Mesothelial cell of epicardium (in vitro differentiated cells): ENCODE data around the gene CGNL1. TPM values are rescaled to one million over a fixed set of nuclear protein-coding genes. Genes with fewer than 3 reads are reported as not detected.
A peak's percentile ranks its signal among the peaks of the same experiment; 100 is the strongest.

Experiments
- DNase-seq, 2 experiments: peaks; one replicate each; pipeline ENCODE4 v3.0.0; 2021; ENCODE audit warnings: low spot score in 2 of 2; ENCODE audit not compliant: unreplicated experiment in 2 of 2
- H3K27ac Mint-ChIP-seq: 2 replicates; pipeline ENCODE4 v1.8.0; 2021; ENCODE audit warnings: mixed read lengths
- H3K27me3 Mint-ChIP-seq: 2 replicates; pipeline ENCODE4 v1.8.0; 2021; ENCODE audit warnings: low read depth, mixed read lengths
- H3K36me3 Mint-ChIP-seq: 2 replicates; pipeline ENCODE4 v1.8.0; 2021; ENCODE audit warnings: mixed read lengths
- H3K4me1 Mint-ChIP-seq: 2 replicates; pipeline ENCODE4 v1.8.0; 2021; ENCODE audit warnings: mixed read lengths
- H3K4me3 Mint-ChIP-seq: 2 replicates; pipeline ENCODE4 v1.8.0; 2021; ENCODE audit warnings: mild to moderate bottlenecking, moderate library complexity, mixed read lengths
- H3K9me3 Mint-ChIP-seq: 2 replicates; pipeline ENCODE4 v1.8.0; 2021; ENCODE audit warnings: mixed read lengths
- total RNA-seq: library from RNA; stranded (reverse); gene quantifications from 3 replicates; pipeline ENCODE4 v1.2.1, GENCODE V29; 2021
- TF ChIP-seq, protein P1 (sequence below): fragments of 200-600 bp; sonication (generic); IDR thresholded peaks from one replicate; pipeline ENCODE4 v1.5.0; 2021; ENCODE audit warnings: antibody characterized with exemption; ENCODE audit not compliant: unreplicated experiment

CGNL1 gene
- total RNA-seq, 1 donor from 2014 or later: 34.1 TPM

DNA sequence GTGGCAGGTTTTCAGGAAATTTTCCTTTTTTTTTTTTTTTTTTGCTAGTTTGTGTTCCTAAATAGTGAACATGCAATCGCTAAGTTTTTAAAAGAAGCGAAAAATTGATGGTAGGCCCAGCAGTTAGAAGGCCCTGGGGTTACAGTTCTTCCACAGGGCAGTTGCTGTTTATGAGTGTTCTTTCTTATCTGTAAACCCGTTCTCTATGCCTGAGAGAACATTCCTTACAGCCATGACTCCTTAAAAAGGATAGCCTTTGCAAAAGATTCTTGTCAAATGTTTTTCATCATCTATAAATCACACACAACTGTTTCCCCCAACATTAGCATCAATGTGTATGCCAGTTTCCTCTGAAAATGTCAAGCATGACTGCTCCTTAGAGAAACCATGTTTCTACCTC, 191.6 kb downstream of the CGNL1 start:
- Mint-ChIP-seq H3K9me3 (no peaks in the 10 kb centered on the region), H3K36me3 (no peaks in the 10 kb centered on the region), H3K27ac (peak overlapping the region; percentile 52), H3K27me3 (no peaks in the 10 kb centered on the region), H3K4me3 (no peak overlapping the region), H3K4me1 (peaks cover 12% of the 10 kb centered on the region)
- TF ChIP-seq, protein P1, sequence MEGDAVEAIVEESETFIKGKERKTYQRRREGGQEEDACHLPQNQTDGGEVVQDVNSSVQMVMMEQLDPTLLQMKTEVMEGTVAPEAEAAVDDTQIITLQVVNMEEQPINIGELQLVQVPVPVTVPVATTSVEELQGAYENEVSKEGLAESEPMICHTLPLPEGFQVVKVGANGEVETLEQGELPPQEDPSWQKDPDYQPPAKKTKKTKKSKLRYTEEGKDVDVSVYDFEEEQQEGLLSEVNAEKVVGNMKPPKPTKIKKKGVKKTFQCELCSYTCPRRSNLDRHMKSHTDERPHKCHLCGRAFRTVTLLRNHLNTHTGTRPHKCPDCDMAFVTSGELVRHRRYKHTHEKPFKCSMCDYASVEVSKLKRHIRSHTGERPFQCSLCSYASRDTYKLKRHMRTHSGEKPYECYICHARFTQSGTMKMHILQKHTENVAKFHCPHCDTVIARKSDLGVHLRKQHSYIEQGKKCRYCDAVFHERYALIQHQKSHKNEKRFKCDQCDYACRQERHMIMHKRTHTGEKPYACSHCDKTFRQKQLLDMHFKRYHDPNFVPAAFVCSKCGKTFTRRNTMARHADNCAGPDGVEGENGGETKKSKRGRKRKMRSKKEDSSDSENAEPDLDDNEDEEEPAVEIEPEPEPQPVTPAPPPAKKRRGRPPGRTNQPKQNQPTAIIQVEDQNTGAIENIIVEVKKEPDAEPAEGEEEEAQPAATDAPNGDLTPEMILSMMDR: no peak
- no peak for DNase-seq

DNA sequence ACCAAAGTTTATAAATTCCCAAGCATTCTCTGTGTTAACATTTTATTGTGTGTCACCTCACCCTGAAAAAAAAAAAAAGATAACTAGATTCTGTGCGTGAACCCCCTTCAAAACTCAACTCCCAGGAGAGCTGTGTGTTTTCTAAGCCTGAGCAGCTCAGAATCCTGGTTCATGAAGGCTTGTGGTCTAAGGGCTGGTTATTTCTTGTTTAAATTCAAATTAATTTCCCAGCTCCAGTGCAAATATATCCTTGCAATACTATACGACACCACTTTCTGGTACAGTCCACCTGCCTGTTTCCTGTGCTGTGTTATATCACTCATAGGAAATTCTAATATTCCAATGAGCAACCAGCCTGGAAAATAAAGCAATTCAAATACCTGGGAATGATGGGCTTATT, 192.0 kb downstream of the CGNL1 start:
- no peak overlapping the region for H3K4me3 Mint-ChIP-seq
- TF ChIP-seq, protein P1: no peak
- no peak for DNase-seq
- no peaks in the 10 kb centered on the region for H3K36me3 Mint-ChIP-seq
- no peaks in the 10 kb centered on the region for H3K9me3 Mint-ChIP-seq
- H3K27ac Mint-ChIP-seq: peak overlapping the region; percentile 52
- no peaks in the 10 kb centered on the region for H3K27me3 Mint-ChIP-seq
- H3K4me1 Mint-ChIP-seq: peaks cover 10% of the 10 kb centered on the region

DNA sequence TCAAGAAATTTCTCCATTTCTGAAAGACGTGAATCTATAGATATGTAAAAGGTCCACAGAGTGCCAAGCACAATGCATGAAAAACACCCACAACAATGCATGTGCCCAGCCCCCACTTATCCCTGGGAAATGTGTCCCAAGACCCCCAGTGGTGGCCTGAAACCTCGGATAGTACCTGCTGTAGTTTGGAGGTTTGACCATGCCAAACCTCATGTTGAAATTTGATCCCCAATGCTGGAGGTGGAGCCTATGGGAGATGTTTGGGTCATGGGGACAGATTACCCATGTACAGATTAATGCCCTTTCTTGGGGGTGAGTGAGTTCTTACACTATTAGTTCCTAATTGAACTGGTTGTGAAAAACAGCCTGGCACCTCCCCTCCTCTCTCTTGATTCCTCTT, 194.0 kb downstream of the CGNL1 start:
- no peaks in the 10 kb centered on the region for H3K27me3 Mint-ChIP-seq
- H3K4me1 Mint-ChIP-seq: peaks cover 10% of the 10 kb centered on the region
- no peaks in the 10 kb centered on the region for H3K9me3 Mint-ChIP-seq

DNA sequence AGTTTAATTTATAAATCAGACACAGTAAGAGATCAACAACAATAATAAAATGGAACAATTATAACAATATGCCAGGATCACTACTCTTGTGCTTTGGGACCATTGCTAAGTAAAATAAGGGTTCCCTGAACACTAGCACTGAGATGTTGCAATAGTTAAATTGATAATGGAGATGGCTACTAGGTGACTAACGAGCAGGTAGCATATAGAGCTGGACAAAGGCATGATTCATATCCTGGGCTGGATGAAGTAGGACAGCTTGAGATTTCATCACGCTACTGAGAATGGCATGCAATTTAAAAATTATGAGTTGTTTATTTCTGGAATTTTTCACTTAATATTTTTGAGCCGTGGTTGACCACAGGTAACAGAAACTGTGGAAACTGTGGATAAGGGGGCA, 194.7 kb downstream of the CGNL1 start:
- no peak overlapping the region for H3K27ac Mint-ChIP-seq
- no peaks in the 10 kb centered on the region for H3K9me3 Mint-ChIP-seq
- H3K36me3 Mint-ChIP-seq: no peaks in the 10 kb centered on the region
- peaks cover 10% of the 10 kb centered on the region for H3K4me1 Mint-ChIP-seq
- TF ChIP-seq, protein P1: no peak
- no peak for DNase-seq
- no peaks in the 10 kb centered on the region for H3K27me3 Mint-ChIP-seq
- H3K4me3 Mint-ChIP-seq: no peak overlapping the region

More for the DNA sequence above, 194.0 kb downstream of the CGNL1 start:
- TF ChIP-seq, protein P1: no peak
- Mint-ChIP-seq H3K36me3 (no peaks in the 10 kb centered on the region), H3K4me3 (no peak overlapping the region), H3K27ac (no peak overlapping the region)
- no peak for DNase-seq

DNA sequence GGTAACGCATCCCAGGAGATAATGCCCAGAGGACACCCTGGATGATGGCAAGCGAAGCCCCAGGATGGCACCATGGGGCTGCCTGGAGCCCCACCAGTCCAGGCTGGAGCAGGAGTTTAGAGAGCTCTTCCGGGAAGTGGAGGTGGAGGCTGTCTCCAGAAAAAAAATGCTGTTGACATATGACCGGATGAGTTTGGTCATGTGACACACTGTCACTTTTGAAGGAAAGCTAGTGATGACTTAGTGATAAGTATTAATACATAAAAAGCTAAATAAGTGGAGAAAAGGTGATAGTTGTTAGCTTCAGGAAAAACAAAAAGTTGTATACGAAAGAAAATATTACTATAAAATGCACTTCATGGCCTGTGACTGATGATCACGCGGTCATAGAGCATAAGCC, 195.4 kb downstream of the CGNL1 start:
- Mint-ChIP-seq H3K27ac (no peak overlapping the region), H3K9me3 (no peaks in the 10 kb centered on the region), H3K4me3 (no peak overlapping the region), H3K4me1 (peaks cover 10% of the 10 kb centered on the region), H3K36me3 (no peaks in the 10 kb centered on the region), H3K27me3 (no peaks in the 10 kb centered on the region)
- DNase-seq: no peak
- TF ChIP-seq, protein P1: no peak

DNA sequence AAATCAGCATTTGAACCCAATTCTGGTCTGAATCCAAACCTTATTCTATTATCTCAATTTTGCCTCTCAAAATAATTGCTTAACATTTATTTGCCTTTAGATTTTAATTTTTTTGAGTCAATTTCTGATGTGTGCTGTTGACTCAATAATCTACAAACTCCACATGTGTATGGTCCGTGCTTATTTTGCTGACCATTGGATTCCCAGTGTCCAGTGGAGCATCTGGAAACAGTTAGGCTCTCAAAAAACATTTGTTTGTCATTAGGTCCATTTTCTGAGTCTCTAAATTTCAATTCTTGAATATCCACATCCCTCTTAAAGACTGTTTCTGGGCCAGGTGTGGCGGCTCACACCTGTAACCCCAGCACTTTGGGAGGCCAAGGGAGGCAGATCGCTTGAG, 196.2 kb downstream of the CGNL1 start:
- Mint-ChIP-seq H3K27me3 (no peaks in the 10 kb centered on the region), H3K4me1 (peaks cover 7% of the 10 kb centered on the region), H3K27ac (no peak overlapping the region), H3K9me3 (no peaks in the 10 kb centered on the region), H3K36me3 (no peaks in the 10 kb centered on the region), H3K4me3 (no peak overlapping the region)
- DNase-seq: no peak
- TF ChIP-seq, protein P1: no peak
